ENCODE data around the gene SUMF1.

GRCh38 chr3:4396006-4396405 is 71.1 kb downstream of the SUMF1 start:
- TF ChIP-seq HNF4A (conservative IDR thresholded peaks at IDR 0.05) (no peak), GABPA (IDR thresholded peaks at IDR 0.05 in 1 of 2, conservative IDR thresholded peaks at IDR 0.05 in 1 of 2) (no peak), CTCF (IDR thresholded peaks at IDR 0.05; ENCODE audit: low read depth, low read length, missing input control) (no peak), ATF3 (IDR thresholded peaks at IDR 0.05) (no peak), SP1 (IDR thresholded peaks at IDR 0.05) (no peak), YY1 (IDR thresholded peaks at IDR 0.05) (no peak), RAD21 (IDR thresholded peaks at IDR 0.05) (no peak), MAX (IDR thresholded peaks at IDR 0.05) (no peak), JUND (IDR thresholded peaks at IDR 0.05) (no peak)
- TF ChIP-seq, protein P1, sequence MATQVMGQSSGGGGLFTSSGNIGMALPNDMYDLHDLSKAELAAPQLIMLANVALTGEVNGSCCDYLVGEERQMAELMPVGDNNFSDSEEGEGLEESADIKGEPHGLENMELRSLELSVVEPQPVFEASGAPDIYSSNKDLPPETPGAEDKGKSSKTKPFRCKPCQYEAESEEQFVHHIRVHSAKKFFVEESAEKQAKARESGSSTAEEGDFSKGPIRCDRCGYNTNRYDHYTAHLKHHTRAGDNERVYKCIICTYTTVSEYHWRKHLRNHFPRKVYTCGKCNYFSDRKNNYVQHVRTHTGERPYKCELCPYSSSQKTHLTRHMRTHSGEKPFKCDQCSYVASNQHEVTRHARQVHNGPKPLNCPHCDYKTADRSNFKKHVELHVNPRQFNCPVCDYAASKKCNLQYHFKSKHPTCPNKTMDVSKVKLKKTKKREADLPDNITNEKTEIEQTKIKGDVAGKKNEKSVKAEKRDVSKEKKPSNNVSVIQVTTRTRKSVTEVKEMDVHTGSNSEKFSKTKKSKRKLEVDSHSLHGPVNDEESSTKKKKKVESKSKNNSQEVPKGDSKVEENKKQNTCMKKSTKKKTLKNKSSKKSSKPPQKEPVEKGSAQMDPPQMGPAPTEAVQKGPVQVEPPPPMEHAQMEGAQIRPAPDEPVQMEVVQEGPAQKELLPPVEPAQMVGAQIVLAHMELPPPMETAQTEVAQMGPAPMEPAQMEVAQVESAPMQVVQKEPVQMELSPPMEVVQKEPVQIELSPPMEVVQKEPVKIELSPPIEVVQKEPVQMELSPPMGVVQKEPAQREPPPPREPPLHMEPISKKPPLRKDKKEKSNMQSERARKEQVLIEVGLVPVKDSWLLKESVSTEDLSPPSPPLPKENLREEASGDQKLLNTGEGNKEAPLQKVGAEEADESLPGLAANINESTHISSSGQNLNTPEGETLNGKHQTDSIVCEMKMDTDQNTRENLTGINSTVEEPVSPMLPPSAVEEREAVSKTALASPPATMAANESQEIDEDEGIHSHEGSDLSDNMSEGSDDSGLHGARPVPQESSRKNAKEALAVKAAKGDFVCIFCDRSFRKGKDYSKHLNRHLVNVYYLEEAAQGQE (IDR thresholded peaks at IDR 0.05) = no peak
